Sigmoid colon (tissue), 7 donors: ENCODE measurements around the gene MYO18B. TPM values are rescaled to one million over a fixed set of nuclear protein-coding genes. Genes with fewer than 3 reads are reported as not detected.

Experiments
- DNase-seq: peaks from one replicate; pipeline ENCODE4 v3.0.0-alpha.2; 2019
- H3K27ac ChIP-seq, 4 donors: fragments of 200-600 bp; sonication (generic); one replicate each; pipeline ENCODE4 v1.5.1; 2016 to 2019; ENCODE audit warnings: mild to moderate bottlenecking in 1 of 4
- H3K27me3 ChIP-seq, 3 donors: fragments of 200-600 bp; sonication (generic); one replicate each; pipeline ENCODE4 v1.5.1; 2019; ENCODE audit warnings: mild to moderate bottlenecking in 1 of 3
- H3K36me3 ChIP-seq, 4 donors: fragments of 200-600 bp; sonication (generic); one replicate each; pipeline ENCODE4 v1.5.1; 2016 to 2019
- H3K4me1 ChIP-seq, 4 donors: fragments of 200-600 bp; sonication (generic); one replicate each; pipeline ENCODE4 v1.5.1; 2017 to 2019
- H3K4me3 ChIP-seq, 4 donors: fragments of 200-600 bp; sonication (generic); one replicate each; pipeline ENCODE4 v1.5.1; 2017 to 2019; ENCODE audit warnings: mild to moderate bottlenecking in 2 of 4, moderate library complexity in 1 of 4
- H3K9me3 ChIP-seq, 4 donors: fragments of 200-600 bp in 3 of 4; sonication (generic) in 3 of 4; one replicate each; pipeline versions ENCODE4 v1.5.1 to v1.6.1; 2013 to 2019
- EP300 ChIP-seq, 4 donors: sonication (generic); formaldehyde crosslinking; IDR thresholded peaks; one replicate each; pipeline ENCODE4 v1.6.1; 2017; ENCODE audit warnings: antibody characterized with exemption in 4 of 4
- POLR2A ChIP-seq, 2 donors: fragments of 450-650 bp; IDR thresholded peaks; one replicate each; pipeline ENCODE4 v1.6.1; 2016; ENCODE audit warnings: antibody characterized with exemption in 2 of 2, mild to moderate bottlenecking in 2 of 2, moderate library complexity in 2 of 2
- POLR2AphosphoS5 ChIP-seq, 4 donors: sonication (generic); formaldehyde crosslinking; IDR thresholded peaks; one replicate each; pipeline ENCODE4 v1.6.1; 2017; ENCODE audit warnings: antibody characterized with exemption in 4 of 4
- WGBS, 2 donors: extraction: QIAGEN DNeasy Blood & Tissue Kit; methylation state at CpG; one replicate each; pipeline ENCODE4 v1.1.7; 2013; 5-methylcytosine and 5-hydroxymethylcytosine counted together
- intact Hi-C: fragments of 100-400 bp; cut with DNase I; formaldehyde crosslinking; loops from one replicate; pipeline ENCODE4 v1.15.1; 2023
- polyA plus RNA-seq, 3 donors: library from polyadenylated mRNA; stranded (reverse); fragments of 200-250 nt; gene quantifications; one replicate each; pipeline ENCODE4 v1.2.3, GENCODE V29; 2013
- total RNA-seq, 4 donors: library from RNA; depleted of rRNA; stranded (reverse); fragments of >200 nt; gene quantifications; one replicate each; pipeline ENCODE4 v1.1.0, GENCODE V29; 2016
- TF ChIP-seq, protein P1 (sequence below), 4 experiments: fragments of 450-650 bp in 3 of 4; fragments of 200-600 bp in 1 of 4; IDR thresholded peaks; one replicate each; pipeline ENCODE4 v1.5.1; 2016 to 2019; ENCODE audit warnings: antibody characterized with exemption in 4 of 4, mild to moderate bottlenecking in 3 of 4, moderate library complexity in 2 of 4
- donor health status: healthy with polysubstance abuse.
- donor health status: Bipolar disorder and iron deficiency.
- donor health status: healthy.

The MYO18B gene
- total and polyA plus RNA-seq, 7 donors: under 0.01 to 0.60 (median 0.30) TPM; not detected in 3

DNA sequence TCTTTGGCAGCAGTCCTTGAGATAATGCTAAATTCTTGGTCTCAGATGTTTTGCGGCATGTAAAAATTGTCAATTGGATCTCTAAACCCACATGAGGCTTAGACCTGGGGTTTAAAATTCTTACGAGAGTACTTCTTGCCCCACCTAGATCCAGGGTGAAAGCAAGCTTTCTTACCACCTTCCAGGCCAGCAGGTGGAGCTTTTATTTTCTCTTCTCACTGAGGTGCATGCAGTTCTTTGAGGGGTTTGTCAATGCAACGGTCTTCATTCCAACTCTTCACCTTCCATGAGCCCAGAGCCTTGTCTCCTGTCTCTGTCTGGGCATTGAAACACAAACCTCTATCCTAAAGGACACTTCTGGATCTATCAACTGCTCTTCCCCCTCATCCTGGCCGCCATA lies 154.1 kb downstream of the MYO18B start:
- no peaks in the 10 kb centered on the region for H3K36me3 ChIP-seq
- no peaks in the 10 kb centered on the region for H3K9me3 ChIP-seq
- TF ChIP-seq POLR2A (IDR thresholded peaks at IDR 0.05) (no peak), EP300 (IDR thresholded peaks at IDR 0.05) (no peak), POLR2AphosphoS5 (IDR thresholded peaks at IDR 0.05) (no peak)
- TF ChIP-seq, protein P1, sequence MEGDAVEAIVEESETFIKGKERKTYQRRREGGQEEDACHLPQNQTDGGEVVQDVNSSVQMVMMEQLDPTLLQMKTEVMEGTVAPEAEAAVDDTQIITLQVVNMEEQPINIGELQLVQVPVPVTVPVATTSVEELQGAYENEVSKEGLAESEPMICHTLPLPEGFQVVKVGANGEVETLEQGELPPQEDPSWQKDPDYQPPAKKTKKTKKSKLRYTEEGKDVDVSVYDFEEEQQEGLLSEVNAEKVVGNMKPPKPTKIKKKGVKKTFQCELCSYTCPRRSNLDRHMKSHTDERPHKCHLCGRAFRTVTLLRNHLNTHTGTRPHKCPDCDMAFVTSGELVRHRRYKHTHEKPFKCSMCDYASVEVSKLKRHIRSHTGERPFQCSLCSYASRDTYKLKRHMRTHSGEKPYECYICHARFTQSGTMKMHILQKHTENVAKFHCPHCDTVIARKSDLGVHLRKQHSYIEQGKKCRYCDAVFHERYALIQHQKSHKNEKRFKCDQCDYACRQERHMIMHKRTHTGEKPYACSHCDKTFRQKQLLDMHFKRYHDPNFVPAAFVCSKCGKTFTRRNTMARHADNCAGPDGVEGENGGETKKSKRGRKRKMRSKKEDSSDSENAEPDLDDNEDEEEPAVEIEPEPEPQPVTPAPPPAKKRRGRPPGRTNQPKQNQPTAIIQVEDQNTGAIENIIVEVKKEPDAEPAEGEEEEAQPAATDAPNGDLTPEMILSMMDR (IDR thresholded peaks at IDR 0.05): no peak
- intact Hi-C loops: no loop called here
- no peak overlapping the region for H3K27ac ChIP-seq
- no peaks in the 10 kb centered on the region for H3K4me1 ChIP-seq
- H3K27me3 ChIP-seq: no peaks in the 10 kb centered on the region
- no peak for DNase-seq
- 51 to 63% methylated on average over 4 of the region's 4 CpGs for WGBS, 2 donors
- H3K4me3 ChIP-seq: no peak overlapping the region

DNA sequence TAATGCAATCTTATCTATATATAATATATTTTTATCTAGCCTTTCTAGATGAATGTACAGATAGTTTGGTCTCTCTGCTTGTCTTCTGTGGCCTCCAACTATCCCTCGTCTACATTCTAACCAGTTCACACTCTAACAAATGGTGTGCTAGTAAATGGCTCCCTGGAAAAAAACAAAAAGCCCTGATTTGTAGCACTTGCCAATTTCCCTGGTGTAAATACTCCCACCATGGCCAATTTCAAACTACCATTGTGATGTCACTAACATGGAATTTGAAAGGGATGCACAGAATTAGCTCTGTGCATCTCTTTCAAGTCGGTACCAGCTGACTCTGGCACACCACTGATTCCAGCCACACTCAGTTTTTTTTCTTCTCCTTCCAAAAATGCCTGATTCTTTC lies 154.6 kb downstream of the MYO18B start:
- H3K4me3 ChIP-seq: no peak overlapping the region
- DNase-seq: no peak
- no peaks in the 10 kb centered on the region for H3K27me3 ChIP-seq
- WGBS, 2 donors: 74 to 82% methylated on average over 2 of the region's 2 CpGs
- H3K36me3 ChIP-seq: no peaks in the 10 kb centered on the region
- intact Hi-C loops: no loop called here
- H3K27ac ChIP-seq: no peak overlapping the region
- no peaks in the 10 kb centered on the region for H3K9me3 ChIP-seq
- TF ChIP-seq, protein P1 (IDR thresholded peaks at IDR 0.05): no peak
- TF ChIP-seq POLR2AphosphoS5 (IDR thresholded peaks at IDR 0.05) (no peak), EP300 (IDR thresholded peaks at IDR 0.05) (no peak), POLR2A (IDR thresholded peaks at IDR 0.05) (no peak)
- no peaks in the 10 kb centered on the region for H3K4me1 ChIP-seq

DNA sequence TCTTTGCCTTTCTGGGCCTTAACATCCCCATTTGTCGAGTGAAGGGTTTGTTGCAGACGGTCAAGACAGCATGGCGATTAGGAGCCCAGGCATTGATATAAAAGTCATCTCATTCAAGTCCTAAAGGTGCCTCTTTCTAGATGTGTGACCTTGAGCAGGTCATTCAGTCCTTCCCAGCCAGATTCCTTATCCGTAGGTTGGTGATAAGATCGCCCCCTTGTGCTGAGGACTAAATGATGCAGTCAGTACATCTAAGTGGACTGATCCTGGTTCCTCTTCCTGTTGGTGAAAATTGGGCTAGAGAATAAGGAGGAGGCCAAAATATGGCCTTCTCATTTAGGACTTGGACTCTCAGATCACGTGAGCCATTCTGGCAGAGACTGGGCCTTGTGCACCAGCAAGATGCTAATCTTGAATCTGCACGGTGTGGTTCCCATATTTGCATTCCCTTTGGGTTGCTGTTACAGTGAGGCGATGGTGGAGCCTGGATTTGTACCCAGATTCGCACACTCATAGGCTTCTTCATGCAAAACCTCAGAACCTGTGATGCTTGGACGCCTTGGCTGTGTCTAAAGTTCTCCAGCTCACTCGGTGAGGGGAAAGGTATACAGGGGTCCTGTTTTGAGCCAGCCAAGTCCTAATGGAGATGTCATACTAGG lies 156.8 kb downstream of the MYO18B start:
- H3K4me3 ChIP-seq: no peak overlapping the region
- WGBS, 2 donors: 67 to 72% methylated on average over 11 of the region's 11 CpGs
- intact Hi-C loops: no loop called here
- no peak for DNase-seq
- H3K27ac ChIP-seq: no peak overlapping the region
- H3K36me3 ChIP-seq: no peaks in the 10 kb centered on the region
- no peaks in the 10 kb centered on the region for H3K4me1 ChIP-seq
- H3K9me3 ChIP-seq: no peaks in the 10 kb centered on the region
- peaks cover 0 to 10% (median 6%) of the 10 kb centered on the region in 3 donors for H3K27me3 ChIP-seq
- TF ChIP-seq EP300 (IDR thresholded peaks at IDR 0.05) (no peak), POLR2AphosphoS5 (IDR thresholded peaks at IDR 0.05) (no peak), POLR2A (IDR thresholded peaks at IDR 0.05) (no peak)
- TF ChIP-seq, protein P1 (IDR thresholded peaks at IDR 0.05): no peak

DNA sequence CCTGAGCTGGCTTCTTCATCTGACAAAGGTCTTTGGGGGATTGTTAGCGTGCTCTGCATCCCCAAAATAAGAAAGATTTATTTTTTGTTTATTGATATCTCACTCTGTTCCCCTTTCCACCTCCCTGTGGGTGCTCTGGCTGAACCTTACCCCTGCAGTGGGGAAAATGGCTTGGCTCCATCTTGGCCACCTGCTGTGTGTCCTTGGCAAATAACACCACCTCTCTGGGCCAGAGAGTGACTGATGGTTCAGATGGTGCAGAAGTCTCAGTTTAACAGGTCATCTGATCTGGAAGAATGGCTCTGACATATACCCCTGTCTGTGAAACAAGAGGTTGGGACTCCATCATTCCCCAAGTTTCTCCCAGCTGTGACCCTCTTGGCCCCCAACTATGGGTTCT lies 157.6 kb downstream of the MYO18B start:
- intact Hi-C loops: no loop called here
- Histone ChIP-seq H3K27me3 (peaks cover 3 to 12% (median 7%) of the 10 kb centered on the region in 3 donors), H3K9me3 (no peaks in the 10 kb centered on the region), H3K36me3 (no peaks in the 10 kb centered on the region), H3K27ac (no peak overlapping the region), H3K4me1 (no peaks in the 10 kb centered on the region), H3K4me3 (no peak overlapping the region)
- no peak for DNase-seq
- TF ChIP-seq POLR2A (IDR thresholded peaks at IDR 0.05) (no peak), EP300 (IDR thresholded peaks at IDR 0.05) (no peak), POLR2AphosphoS5 (IDR thresholded peaks at IDR 0.05) (no peak)
- TF ChIP-seq, protein P1 (IDR thresholded peaks at IDR 0.05): no peak
- WGBS, 2 donors: 71 to 80% methylated on average over 1 of the region's 1 CpG

DNA sequence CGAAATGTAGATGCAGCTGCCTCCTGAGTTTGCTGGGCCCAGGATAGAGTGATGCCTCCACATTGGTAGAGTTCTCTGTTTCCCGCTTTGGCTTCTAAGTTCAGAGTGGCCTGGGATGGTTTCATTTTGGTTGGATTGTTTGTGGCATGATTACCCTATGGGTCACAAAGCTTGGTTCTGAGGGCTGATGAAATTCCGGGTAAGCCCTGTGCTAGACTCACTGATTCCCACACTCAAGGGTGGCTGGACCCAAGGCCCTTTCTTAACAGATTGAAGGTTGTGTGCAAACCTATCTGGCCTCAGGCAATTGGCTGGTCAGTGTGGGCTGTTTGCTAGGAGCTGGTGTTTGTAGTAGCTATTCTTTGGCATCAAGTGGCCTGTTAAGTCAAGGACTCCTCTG lies 158.4 kb downstream of the MYO18B start:
- TF ChIP-seq, protein P1 (IDR thresholded peaks at IDR 0.05): no peak
- TF ChIP-seq POLR2A (IDR thresholded peaks at IDR 0.05) (no peak), EP300 (IDR thresholded peaks at IDR 0.05) (no peak), POLR2AphosphoS5 (IDR thresholded peaks at IDR 0.05) (no peak)
- no peaks in the 10 kb centered on the region for H3K36me3 ChIP-seq
- H3K4me3 ChIP-seq: no peak overlapping the region
- no peak overlapping the region for H3K27ac ChIP-seq
- no peaks in the 10 kb centered on the region for H3K9me3 ChIP-seq
- intact Hi-C loops: loop anchor here (10.0 kb wide), 1 partner anchor 54 kb away; no protein-coding TSS in a partner anchor
- H3K4me1 ChIP-seq: no peaks in the 10 kb centered on the region
- 94 to 95% methylated on average over 3 of the region's 3 CpGs for WGBS, 2 donors
- DNase-seq: no peak
- peaks cover 5 to 12% (median 7%) of the 10 kb centered on the region in 3 donors for H3K27me3 ChIP-seq
